GM12891 (cell line): Measurements from ENCODE around the gene ZNF460.

Experiments
- POLR2A ChIP-seq: IDR thresholded peaks from 2 replicates; pipeline ENCODE4 v1.6.1; 2011; ENCODE audit warnings: low read depth, low read length, control low read depth
- TAF1 ChIP-seq: IDR thresholded peaks from 2 replicates; pipeline ENCODE4 v1.6.1; 2011; ENCODE audit warnings: low read depth, low read length, control low read depth

DNA sequence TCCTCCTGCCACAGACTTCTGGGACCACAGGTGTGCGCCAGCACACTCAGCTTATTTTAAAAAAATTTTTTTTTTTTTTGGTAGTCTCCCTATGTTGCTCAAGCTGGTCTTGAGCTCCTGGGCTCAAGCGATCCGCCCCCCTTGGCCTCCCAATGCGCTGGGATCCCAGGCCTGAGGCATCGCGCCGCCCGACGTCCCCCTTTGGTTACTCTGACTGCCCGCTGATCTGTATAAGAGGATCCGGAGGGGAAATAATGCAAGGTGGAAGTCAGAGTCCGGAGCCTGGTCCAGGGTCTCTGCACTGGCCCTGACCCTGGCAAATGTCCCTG, 40.3 kb upstream of the ZNF460 start:
- TF ChIP-seq TAF1 (no peak), POLR2A (no peak)
